ENCODE results near the gene CD2.

Gene CD2

DNA sequence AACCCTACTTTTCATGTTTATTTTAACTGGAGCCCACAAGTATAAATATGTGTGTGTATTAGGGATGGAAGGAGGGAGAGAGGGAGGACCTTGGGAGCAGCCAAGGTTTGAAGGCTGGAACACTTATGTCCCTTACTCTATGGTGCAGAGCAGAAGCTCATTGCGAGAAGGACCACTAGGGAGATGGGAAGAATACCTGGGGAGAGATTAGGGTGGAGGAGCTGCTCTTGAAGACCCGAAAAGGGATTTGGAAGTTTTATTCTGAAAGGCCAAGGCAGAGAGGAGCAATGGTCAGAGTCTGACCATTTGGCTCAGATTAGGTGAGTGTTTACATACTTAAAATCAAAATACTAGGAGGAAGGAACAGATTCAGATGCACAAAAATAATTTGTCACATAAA is 8.1 kb downstream of the CD2 start:
- DNase-seq: no peak

DNA sequence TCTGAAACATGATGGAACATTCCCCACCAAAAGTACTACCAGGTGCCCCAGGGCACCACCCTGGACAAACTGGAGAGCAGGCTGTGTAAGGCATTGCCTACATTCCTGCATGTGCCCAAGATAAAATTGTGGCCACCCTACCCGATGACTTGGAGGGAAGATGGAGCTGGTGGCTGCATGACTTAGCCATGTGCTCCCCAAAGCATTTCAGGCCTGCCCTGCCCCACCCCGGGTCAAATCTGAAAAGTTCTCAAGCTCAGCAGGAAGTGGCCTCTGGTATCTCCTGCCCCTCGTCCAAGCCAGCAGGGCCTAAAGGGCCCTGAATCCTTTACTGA is 8.5 kb downstream of the CD2 start:
- no peak for DNase-seq

DNA sequence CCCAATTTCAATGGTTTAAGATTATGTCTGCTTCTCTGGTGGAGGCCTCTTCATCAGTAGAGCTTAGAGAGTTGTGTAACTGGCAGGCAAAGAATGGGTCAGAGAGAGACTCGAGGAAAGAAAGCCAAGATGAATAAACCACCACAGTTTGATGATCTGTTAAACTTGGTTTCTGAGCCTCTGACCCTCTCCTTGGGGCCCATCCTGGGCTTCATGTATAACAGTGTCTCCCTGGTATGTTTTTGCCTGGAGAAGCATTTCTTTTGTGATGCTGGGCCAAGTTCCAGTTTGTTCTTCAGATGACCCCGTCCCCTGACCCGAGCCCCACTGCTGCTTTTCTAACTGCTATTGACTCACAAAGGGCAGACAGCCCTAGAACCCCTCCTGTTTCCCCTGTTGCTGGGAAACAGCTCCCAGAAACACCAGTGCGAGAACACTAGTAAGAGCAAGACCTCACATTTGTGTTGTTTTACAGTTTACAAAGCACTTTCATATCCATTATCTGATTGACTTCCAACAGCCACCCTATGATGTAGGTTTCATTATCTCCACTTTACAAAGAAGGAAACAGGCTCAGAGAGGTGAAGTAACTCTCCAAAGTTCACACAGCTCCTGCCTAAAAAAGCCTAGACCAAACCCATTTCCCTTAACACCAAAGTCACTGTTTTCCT is 9.0 kb downstream of the CD2 start:
- peak; percentile 77 for DNase-seq

DNA sequence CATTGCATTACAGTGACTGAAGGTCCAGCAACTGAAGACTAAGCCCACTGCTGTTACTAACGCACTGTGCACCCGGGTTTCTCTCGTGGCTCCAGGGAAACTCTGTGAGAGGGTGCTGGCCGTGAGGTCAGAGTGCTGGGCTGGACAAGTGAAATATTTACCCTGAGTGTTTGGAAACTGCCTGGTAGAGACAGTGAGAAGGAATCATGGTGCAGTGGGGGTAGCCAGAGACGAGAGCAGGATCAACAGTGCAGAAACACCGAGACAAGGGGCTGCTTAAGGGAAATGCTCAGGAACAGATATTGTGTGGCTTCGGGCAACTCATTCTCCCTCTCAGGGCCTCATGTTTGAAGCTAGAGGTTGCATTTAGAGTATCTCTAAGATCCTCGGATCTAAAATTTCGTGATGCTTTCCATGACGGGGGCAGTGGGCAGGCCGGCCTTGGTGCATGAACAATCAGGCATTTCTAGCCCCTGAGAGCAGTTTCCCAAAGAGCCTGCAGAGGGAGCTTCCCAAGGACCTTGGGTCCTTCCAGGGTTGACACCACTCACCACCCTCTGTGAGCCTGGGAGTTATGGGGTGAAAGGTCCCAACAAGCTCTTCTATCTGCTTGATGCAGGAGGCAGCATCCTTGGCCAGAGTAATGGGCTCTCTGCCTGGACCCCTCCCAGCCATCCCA is 9.7 kb downstream of the CD2 start:
- DNase-seq: peak; percentile 63

DNA sequence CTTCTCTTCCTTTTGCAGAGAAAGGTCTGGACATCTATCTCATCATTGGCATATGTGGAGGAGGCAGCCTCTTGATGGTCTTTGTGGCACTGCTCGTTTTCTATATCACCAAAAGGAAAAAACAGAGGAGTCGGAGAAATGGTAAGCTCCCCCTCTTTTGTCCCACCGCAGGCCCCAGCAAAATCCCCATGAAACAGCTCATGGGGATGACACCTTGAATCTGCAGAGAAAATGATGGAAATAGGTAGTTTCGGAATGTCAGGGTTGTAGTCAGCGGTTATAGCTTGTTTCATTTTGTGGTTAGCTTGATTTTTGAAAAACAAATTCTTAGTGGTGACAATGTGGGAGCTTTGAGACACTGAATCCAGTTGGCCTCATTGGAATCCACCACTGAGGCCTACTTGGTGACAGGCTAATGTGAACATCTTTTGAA is 10.3 kb downstream of the CD2 start:
- DNase-seq: peak; percentile 78

DNA sequence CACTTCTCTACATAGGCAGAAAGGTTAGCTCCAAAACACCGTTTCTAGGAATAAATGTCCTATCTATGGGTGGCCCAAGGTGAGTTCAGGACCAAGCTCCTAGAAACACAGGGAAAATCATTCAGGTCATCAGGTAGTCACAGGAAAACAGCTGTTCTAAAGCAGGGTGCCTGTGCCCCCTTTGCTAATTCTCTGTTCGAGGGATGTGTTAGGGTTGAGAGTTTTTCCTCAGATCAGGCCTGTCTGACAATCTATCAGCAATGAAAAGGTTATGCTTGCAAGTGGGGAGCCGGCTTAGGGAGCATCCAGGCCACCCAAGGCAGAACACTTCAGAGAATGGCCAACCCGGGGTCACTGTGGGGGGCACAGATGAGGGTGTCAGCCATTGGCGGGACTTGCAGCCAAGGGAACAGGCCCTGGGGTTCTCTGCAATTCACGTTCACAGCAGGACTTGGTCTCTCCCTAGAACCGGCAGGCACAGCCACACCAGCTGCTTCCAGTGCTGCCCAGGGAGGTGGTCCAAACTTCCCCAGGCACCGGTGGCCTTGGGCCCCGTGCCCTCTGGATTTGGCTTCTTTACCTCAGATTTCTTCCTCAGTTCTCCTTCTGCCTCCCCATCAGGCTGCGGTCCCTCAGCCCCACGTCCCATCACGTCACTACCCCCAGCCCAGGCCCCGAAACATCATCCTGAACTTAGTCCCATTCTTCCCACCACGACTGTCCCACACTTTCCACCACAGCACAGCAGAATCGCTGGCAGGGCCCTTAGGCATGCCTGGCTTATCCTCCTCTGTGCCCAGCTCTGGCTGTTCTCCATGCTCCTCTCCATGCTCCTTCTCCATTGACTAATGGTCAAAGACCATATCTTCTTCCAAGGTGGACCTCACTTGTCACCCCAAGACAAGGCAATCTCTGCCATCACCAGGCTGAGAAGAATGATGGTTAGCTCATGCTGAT is 11.0 kb downstream of the CD2 start:
- no peak for DNase-seq

DNA sequence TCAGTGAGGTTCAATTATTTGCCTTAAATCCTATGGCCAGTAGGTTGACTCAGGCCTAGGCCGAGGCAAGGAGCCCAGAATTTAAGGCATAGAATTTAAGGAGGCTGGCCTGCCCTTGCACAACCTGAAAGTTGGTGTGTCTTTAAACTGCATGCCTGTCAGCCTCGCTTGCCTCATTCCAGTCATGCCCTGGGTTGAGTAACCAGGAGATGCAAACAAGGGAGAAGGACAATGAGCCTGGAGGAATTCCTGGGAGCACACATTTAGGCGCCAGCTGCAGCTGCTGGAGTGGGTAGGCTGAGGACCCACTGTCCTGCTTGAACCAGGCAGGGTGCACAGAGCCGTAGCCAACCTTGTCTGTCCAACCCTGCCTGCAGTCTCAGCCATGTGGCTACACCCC is 11.7 kb downstream of the CD2 start:
- peak; percentile 5 for DNase-seq

DNA sequence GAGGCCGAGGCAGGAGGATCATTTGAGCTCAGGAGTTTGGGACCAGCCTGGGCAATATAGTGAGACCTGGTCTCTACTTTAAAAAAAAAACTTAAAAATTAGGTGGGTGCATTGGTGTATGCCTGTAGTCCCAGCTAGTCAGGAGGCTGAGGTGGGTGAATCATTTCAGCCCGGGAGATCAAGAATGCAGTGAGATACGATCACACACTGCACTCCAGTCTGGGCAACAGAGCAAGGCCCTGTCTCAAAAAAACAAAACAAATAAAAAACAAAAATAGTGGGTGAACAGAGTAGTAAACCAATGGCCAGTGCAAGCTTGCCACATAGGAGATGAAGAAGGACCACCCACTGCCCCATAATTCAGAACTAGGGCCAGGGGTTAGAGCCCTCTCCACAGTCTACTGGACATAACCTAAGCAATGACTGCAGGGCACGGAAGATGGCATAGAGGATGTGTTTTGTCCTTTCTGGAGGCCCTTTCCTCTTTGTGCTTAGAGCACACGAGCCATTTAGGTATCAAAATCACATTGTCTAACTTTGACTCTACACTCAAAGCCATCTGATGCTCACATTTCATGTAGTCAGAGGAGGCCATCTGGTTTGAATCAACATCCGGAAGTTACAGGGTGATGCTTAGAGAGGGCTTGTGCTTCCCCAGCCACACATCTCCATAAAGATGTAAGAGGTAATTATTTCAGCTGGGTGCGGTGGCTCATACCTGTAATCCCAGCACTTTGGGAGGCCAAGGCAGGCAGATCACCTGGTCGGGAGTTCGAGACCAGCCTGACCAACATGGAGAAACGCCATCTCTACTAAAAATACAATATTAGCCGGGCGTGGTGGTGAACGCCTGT is 12.6 kb downstream of the CD2 start:
- peak; percentile 72 for DNase-seq

DNA sequence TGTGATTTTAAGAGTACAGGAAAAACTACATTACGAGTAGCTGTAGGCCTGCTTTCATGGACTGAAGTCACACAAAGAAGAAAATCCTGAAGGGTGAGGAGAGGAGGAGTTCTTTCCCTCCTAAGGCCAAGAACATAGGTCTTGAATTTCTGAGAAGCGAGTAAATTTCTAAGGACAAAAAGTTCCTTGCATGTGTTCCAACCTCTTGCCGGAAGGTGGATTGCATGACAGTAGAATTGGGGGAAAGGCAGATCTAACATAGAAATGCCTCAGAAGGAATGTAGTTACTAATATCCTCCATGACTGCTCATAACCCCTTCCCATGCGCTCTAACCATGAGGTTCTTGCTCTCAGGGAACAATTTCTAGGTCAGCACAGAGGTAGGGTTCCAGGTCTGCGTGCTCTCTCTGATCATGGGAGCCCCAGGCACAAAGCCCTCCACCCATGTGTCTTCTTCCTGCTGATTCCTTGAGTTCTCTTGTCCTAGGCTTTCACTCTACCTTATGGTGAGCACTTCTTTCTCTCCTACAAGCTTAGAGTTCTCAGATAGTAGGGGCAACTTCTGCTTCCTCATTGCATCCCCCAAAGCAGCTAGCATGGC is 13.7 kb downstream of the CD2 start:
- DNase-seq: peak; percentile 3

DNA sequence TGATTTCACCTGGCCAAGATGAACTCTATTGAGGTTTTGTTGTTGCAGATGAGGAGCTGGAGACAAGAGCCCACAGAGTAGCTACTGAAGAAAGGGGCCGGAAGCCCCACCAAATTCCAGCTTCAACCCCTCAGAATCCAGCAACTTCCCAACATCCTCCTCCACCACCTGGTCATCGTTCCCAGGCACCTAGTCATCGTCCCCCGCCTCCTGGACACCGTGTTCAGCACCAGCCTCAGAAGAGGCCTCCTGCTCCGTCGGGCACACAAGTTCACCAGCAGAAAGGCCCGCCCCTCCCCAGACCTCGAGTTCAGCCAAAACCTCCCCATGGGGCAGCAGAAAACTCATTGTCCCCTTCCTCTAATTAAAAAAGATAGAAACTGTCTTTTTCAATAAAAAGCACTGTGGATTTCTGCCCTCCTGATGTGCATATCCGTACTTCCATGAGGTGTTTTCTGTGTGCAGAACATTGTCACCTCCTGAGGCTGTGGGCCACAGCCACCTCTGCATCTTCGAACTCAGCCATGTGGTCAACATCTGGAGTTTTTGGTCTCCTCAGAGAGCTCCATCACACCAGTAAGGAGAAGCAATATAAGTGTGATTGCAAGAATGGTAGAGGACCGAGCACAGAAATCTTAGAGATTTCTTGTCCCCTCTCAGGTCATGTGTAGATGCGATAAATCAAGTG is 14.3 kb downstream of the CD2 start:
- peak; percentile 40 for DNase-seq

DNA sequence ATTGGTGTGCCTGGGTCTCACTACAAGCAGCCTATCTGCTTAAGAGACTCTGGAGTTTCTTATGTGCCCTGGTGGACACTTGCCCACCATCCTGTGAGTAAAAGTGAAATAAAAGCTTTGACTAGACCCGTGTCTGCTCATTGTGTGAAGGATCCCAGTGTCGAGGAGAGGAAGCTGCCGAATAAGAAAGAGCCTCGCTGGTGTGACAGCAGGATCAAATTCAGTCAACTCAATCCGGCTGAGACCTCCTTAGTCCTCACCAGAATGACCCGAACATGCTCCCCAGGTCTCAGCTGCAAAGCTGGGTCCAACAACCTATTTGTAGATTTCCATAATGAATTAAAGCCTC is 14.8 kb downstream of the CD2 start:
- DNase-seq: peak; percentile 22

DNA sequence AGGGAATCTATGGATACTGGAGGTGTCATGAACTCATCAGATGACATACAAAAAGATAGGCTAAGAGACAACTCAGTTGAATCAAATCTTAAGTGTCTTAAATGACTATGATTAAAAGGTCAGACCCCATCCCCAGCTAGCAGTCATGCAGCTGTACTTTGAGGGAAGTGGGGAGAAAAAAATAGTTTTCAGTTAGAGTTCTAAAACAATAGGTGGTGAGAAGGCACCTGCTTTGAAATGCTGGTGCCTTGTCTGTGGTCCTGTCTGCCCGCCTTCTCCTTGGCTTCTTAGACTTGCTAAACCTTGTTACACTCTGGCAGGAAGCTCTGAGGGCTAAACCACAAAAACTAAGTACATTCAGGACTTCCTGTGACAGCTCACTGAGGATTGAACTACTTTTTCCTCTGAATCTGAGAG is 15.3 kb downstream of the CD2 start:
- peak; percentile 88 for DNase-seq

DNA sequence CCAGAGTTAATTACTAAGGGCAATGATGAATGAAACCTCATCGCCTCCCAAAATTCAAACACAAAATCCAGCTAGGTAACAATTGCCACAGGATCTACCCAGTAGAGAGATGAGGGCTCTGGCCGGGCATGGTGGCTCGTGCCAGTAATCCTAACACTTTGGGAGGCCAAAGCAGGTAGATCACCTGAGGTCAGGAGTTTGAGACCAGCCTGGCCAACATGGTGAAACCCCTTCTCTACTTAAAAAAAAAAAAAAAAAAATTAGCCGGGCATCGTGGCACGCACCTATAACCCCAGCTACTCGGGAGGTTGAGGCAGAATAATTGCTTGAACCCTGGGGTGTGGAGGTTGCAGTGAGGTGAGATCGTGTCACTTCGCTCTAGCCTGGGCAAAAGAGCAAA is 15.8 kb downstream of the CD2 start:
- peak; percentile 25 for DNase-seq

DNA sequence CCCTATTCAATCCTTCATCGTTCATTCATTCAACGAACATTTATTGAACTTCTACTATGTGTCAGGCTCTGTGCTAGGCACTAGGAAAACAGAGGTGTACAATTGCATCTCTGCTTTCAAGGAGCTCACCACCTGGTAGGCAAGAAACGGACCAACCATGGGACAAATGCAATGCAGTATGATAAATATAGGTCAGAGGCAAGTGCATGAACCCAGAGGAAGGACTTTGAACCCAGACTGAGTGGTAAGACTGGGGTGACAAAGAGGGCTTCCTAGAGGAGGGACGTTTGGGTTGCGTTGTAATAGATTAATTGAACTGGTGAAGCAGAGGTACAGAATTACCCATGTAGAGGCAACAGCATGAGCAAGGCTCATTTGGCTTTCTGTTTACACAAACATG is 16.4 kb downstream of the CD2 start:
- DNase-seq: peak; percentile 45

DNA sequence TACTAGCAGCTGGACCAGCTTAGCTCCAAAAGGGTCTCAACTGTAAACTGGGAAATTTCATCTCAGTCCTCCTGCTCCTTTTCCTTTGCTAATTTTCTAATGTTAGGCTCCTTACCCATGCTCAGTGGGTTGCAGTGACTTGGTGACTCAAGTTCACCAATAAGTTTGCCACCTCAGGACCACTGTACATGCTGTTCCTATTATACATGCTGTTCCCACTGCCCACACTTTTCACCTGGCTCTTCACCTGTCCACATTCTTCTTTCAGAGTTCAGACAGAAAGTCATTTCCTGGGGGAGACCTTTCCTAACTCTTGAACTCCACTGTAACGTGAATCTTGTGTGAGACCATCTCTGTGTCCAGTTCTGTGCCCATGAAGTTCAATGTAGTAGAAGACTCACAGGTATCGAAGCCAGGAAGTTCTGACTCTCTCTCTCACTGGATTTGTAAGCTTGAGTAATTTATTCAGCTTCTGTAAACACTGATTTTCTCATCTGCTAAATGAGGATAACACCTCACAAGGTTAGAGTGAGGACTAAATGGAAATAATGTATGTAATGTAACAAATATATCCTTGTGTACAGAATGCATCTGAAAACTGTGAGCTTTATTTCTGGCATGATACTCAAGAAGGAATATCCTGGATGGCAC is 17.9 kb downstream of the CD2 start:
- no peak for DNase-seq

DNA sequence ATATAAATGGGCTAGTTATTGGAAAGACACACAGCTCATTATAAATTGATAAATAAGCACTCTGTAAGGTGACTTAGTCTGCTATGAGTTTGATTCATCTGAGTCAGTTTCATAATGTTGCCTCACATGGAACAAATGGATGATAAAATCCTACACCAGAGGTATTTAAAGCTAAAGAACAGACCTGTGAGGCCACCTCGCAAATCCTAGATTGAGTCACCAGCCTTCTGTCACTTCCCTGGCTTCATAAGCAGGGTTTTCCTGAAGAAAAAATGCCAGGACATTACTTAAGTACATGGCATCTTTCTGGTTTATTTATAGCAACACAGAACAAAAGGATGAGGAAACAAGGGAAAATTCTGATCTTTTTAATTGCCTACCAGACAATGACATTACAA is 18.4 kb downstream of the CD2 start:
- DNase-seq: no peak

DNA sequence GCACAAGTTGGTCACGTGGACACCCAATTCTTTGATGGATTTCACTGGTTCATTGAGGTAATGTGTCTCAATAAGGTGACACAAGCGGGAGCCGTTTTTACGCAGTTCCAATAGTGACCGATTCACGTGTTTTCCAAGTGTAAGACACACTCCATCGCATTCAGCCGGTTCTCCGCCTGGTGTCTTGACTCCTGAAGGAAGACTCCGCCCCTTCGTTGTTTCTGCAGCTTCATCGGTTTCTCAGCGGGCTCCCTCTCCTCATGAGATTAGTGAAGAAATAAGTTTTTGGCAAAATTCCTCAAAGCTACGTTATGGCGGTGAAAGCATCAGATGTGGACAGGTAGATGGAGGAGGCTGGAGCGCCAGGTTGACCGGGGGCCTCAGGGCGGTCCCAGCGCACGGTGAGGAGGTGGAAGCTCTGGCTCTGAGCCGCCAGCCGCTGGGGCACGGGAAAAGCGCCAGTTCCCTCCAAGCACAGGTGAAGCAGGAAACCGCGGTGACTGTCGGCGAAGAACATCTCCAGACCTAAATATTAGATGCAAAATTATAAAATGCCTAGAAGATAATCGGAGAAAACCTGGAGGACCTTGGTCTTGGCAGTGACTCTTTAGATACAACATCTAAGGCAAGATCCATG is 21.0 kb downstream of the CD2 start:
- no peak for DNase-seq

DNA sequence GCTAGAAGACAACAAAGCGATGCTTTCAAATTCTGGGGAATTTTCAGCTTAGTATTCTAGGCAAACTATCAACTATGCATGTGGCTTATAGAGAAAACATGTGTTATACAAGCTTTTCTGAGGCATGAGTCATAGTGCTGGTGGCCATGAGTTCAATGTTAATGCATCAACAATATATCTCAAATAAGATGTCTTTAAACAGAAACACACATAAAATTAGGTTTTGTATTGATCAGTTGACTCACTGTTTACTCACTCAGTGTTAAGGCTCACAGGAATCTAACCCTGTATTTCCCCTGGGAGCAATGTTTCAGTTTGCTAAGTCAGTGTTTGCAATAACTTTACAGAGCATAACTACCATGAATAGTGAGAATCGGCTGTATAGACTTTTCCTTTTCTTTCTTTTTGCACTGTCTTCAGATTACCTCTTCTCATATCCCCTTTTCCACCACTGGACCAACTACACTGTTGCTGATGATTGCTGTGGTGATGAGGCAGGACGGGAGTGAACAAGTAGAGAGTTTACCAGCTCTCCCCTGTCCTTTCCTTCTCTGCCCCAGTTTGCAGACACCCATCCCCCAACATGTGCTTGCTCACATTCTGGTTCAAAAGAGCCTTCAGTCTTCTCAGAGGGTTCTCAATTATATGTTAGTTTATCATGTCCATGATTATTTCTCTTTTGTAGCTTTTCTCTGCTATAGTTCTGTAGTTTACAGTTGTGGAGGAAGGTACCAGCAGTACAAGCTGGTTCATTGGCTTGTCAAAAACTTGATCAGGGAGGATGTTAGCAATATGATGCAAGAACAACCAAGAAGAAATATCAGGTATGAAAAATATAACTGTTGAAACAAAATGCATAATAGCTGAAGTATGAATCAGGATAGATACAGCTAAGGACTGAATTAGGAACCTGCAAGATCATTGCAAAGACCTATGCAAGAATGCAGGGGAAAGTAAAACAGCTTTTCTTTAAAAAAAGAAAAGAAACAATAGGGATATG is 23.9 kb downstream of the CD2 start:
- no peak for DNase-seq

DNA sequence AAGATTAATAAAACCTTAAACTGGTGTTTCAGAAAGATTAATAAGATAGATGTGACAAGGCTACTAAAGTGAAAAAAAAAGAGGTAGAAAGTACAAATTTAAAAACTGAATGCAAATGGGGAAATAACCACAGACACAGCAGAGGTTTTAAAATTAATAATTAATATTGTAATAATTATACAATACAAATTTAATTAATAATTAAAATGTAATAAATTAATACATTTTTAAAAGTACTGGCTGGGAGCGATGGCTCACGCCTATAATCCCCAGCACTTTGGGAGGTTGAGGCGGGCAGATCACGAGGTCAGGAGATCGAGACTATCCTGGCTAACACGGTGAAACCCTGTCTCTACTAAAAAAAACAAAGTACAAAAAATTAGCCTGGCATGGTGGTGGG is 26.8 kb downstream of the CD2 start:
- DNase-seq: no peak

DNA sequence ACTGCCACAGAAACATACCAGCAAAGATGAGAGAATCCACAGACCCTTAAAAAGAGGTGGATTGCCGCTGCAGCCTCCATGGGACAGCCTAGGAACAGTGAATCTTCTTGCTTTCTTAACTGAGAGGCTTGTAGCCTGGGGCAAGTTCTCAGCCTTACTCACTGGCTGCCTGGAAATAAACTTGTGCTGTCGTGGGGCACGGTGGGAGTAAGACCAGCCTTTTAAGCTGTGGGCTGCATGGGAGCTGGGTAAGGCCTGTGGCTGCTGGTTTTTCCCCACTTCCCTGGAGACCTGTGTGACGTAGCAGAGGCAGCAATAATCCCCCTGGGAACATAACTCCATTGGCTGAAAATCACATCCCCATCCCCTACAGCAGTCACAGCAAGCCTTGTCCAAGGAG is 30.8 kb downstream of the CD2 start:
- DNase-seq: no peak
